Colonic mucosa (tissue), 4 donors: ENCODE data around the gene CSMD2. TPM values are rescaled to one million over a fixed set of nuclear protein-coding genes. Genes with fewer than 3 reads are reported as not detected.

Experiments
- DNase-seq: peaks from one replicate; pipeline ENCODE4 v3.0.0-alpha.2; 2020
- H3K27ac ChIP-seq: fragments of 200-600 bp; one replicate; pipeline ENCODE4 v1.8.0; 2021
- H3K27me3 ChIP-seq: fragments of 200-600 bp; one replicate; pipeline ENCODE4 v1.8.0; 2021
- H3K36me3 ChIP-seq: fragments of 200-600 bp; one replicate; pipeline ENCODE4 v1.8.0; 2021
- H3K4me1 ChIP-seq: fragments of 200-600 bp; one replicate; pipeline ENCODE4 v1.8.0; 2021; ENCODE audit warnings: mild to moderate bottlenecking
- H3K4me3 ChIP-seq: fragments of 200-600 bp; one replicate; pipeline ENCODE4 v1.8.0; 2021
- H3K9ac ChIP-seq, 2 donors: one replicate each; pipeline ENCODE4 v1.7.0; 2013; ENCODE audit warnings: control low read depth in 2 of 2, low read depth in 2 of 2, low read length in 2 of 2
- H3K9me3 ChIP-seq: fragments of 200-600 bp; one replicate; pipeline ENCODE4 v1.8.0; 2021
- CTCF ChIP-seq: fragments of 200-600 bp; IDR thresholded peaks from one replicate; pipeline ENCODE4 v1.8.0; 2022; ENCODE audit warnings: antibody characterized with exemption, mild to moderate bottlenecking
- intact Hi-C: fragments of 100-400 bp; cut with DNase I; formaldehyde crosslinking; loops from one replicate; pipeline ENCODE4 v1.14.1; 2022
- total RNA-seq, 2 donors: library from RNA; stranded (reverse); fragmentation: NEBNext Ultra II Directional in 1 of 2; extraction: Animal tissue kit (Norgen Biotek cat#: 25700) in 1 of 2; gene quantifications; one replicate each; pipeline ENCODE4 v1.2.1, GENCODE V29; 2021
- donor health status: healthy.
- donor health status: DM: no; HTN: no; CAD: no.
- donor health status: DM: no; HTN: no; CAD: no.

CSMD2 gene
- total RNA-seq, 2 donors from 2014 or later: 0.05 to 0.10 TPM

- intact Hi-C loops: no loop called here
- no peaks in the 10 kb centered on the region for H3K36me3 ChIP-seq
- no peaks in the 10 kb centered on the region for H3K27me3 ChIP-seq
- no peak overlapping the region for H3K27ac ChIP-seq
- no peaks in the 10 kb centered on the region for H3K9me3 ChIP-seq
- H3K9ac ChIP-seq: no peak overlapping the region
- no peaks in the 10 kb centered on the region for H3K4me1 ChIP-seq
- no peak overlapping the region for H3K4me3 ChIP-seq
- no peak for DNase-seq
- no peak for TF ChIP-seq CTCF
Measured at GRCh38 chr1:33867684-33868083, 297.3 kb downstream of the CSMD2 start.

GRCh38 chr1:33866281-33866680 is 298.7 kb downstream of the CSMD2 start:
- no peaks in the 10 kb centered on the region for H3K9me3 ChIP-seq
- H3K36me3 ChIP-seq: no peaks in the 10 kb centered on the region
- H3K27ac ChIP-seq: no peak overlapping the region
- no peak overlapping the region for H3K4me3 ChIP-seq
- DNase-seq: no peak
- no peaks in the 10 kb centered on the region for H3K27me3 ChIP-seq
- intact Hi-C loops: no loop called here
- H3K4me1 ChIP-seq: no peaks in the 10 kb centered on the region
- H3K9ac ChIP-seq: no peak overlapping the region
- TF ChIP-seq CTCF: no peak

- TF ChIP-seq CTCF: no peak
Measured at GRCh38 chr1:33864460-33865389, 300.3 kb downstream of the CSMD2 start.

GRCh38 chr1:33863779-33864178 is 301.3 kb downstream of the CSMD2 start, which contains the start of gene HMGB4:
Gene HMGB4 (plus strand): TSS chr1:33864079. CDS start chr1:33864192, 113 bp downstream.
- intact Hi-C loops: no loop called here
- H3K4me1 ChIP-seq: no peaks in the 10 kb centered on the region
- no peaks in the 10 kb centered on the region for H3K9me3 ChIP-seq
- H3K4me3 ChIP-seq: no peak within 1 kb of the TSS
- TF ChIP-seq CTCF: no peak
- H3K27ac ChIP-seq: no peak within 1 kb of the TSS
- no peaks in the 10 kb centered on the region for H3K36me3 ChIP-seq
- no peaks in the 10 kb centered on the region for H3K27me3 ChIP-seq
- no peak for DNase-seq
- no peak within 1 kb of the TSS for H3K9ac ChIP-seq

More at GRCh38 chr1:33864460-33865389, 300.3 kb downstream of the CSMD2 start:
- Histone ChIP-seq H3K9ac (no peak overlapping the region), H3K27me3 (no peaks in the 10 kb centered on the region), H3K27ac (no peak overlapping the region), H3K36me3 (no peaks in the 10 kb centered on the region), H3K4me3 (no peak overlapping the region), H3K4me1 (no peaks in the 10 kb centered on the region), H3K9me3 (no peaks in the 10 kb centered on the region)
- DNase-seq: no peak
- intact Hi-C loops: no loop called here

GRCh38 chr1:33860671-33861070 is 304.4 kb downstream of the CSMD2 start:
- TF ChIP-seq CTCF: no peak
- no peak for DNase-seq
- H3K36me3 ChIP-seq: no peaks in the 10 kb centered on the region
- no peaks in the 10 kb centered on the region for H3K9me3 ChIP-seq
- intact Hi-C loops: no loop called here
- H3K4me3 ChIP-seq: no peak overlapping the region
- H3K27me3 ChIP-seq: no peaks in the 10 kb centered on the region
- H3K4me1 ChIP-seq: no peaks in the 10 kb centered on the region
- no peak overlapping the region for H3K27ac ChIP-seq
- no peak overlapping the region for H3K9ac ChIP-seq
